KG1 (cell line): ENCODE results near the gene PLK2.

Experiments
- DNase-seq: peaks from one replicate; lab custom pipeline; 2025; lab: John Stamatoyannopoulos, UW

The PLK2 gene

DNA sequence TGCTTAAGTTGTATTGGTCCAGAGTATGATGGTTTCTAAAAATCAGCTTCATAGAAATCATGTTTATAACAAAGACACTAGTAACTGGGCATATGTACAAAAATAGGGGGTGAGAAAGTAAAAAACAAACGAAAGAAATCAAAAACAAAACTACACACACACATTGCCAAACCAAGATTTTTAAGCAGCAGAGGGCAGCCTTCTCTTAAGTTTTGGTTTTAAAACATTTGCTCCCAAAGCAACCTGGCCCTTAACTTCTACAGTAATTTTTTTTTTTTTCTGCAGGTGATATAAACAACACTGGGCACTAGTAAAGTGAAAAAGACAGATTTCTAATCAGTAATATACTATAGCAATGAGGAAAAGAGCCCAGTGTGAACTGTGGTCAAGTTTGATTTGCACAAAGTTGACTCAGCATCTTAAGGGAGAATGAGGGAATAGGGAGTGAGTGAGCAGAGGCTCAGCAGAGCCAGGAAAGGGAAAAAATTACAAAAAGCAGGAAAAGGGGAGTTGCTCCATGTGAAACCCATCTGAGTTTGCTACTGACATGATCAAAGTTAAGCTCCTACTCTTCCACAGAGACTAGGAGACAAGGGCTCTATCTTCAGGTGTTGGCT, 18.0 kb upstream of the PLK2 start:
- no peak for DNase-seq

GRCh38 chr5:58475404-58475803, 15.5 kb upstream of the PLK2 start:
- no peak for DNase-seq

- no peak for DNase-seq
These were observed 10.0 kb upstream of the PLK2 start for GRCh38 chr5:58469896-58470295.

- DNase-seq: no peak
These were observed 7.1 kb upstream of the PLK2 start for GRCh38 chr5:58466939-58467338.

DNA sequence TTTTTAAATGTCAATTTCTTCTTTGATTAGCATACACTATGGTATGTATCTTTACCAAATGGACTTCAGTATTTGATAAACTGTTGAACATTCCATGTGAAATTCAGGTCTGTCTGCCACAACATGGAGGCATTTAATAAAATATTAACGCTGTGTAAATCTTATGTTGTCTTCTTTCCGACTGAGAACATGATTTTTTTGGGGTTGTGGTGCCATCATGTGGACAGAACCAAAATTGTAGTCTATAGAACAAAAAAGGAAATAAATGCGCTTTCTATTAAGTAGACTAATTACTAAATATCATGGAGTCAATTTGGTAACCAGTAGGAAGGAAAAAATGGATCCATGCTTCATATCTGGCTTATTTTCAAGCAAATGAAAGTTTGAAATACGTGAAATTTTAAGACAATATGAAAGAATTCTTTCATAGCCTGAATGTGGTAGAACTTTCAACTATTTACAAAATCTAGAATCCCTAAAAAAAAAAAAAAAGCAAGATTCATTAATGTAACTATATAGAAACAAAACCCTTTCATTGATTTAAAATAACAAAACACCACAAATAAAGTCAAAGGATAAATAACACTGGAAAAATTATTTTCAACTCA, 2.8 kb upstream of the PLK2 start:
- DNase-seq: no peak

GRCh38 chr5:58462154-58462553, 2.3 kb upstream of the PLK2 start:
- DNase-seq: no peak

- peak; percentile 96 for DNase-seq
These were observed 923 bp upstream of the PLK2 start for GRCh38 chr5:58460732-58461286.

DNA sequence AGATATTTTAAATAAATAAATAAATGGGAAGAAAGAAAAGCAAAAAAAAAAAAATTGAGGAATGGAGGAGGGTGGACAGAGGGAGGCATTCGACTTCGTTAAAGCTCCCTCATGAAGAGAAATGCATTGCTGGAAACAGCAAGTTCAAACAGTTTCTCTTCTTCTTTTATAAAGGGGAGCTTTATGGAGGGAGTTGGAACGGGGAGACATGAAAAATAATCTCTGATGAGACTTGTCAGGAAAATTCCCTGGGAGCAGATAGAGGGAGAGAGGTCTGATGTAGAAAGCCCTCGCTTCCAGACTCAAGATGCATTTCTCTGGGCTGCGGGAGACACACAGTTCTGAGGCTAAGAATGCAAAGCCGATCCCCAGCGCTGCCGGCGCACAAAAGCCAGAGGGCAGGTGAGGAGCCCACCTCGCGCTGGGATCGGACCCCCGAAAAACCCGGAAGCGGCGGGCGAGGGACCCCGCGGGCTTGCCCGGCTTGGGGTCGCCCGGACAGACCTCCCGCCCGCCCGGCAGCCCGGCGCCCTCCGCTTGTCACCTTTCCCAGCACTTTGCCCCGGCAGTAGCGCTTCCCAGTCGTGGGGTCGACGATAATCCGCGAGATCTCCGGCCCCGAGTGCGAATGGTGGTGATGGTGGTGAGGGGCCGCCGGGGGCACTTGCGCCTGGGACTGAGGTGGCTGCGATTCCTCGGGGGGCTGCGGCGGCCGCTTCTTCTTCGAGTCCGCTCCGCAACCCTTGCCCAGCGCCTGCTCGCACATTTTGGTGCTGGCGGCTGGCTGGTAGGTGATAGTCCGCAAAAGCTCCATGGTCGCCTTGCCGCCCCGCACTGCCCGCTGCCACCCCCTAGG, 512 bp downstream of the PLK2 start:
- DNase-seq: peak; percentile 37

DNA sequence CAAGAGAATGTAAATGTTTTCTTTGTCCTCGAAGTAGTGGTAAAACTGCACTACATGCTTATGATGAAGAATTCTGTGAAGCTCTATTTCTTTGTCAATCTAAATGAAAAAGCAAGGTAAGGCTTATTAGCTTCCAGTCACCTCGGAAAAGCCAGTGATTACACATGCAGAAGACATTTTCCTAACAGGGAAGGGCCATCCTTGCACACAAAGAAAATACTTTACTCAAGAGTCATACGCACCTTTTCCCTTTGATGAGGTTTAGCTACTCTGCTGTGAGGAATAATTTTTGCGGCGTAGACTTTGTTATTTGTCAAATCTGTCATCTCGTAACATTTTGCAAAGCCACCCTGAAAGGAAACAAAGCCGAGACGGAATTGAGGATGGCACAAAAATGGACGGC, 1.1 kb downstream of the PLK2 start:
- no peak for DNase-seq

DNA sequence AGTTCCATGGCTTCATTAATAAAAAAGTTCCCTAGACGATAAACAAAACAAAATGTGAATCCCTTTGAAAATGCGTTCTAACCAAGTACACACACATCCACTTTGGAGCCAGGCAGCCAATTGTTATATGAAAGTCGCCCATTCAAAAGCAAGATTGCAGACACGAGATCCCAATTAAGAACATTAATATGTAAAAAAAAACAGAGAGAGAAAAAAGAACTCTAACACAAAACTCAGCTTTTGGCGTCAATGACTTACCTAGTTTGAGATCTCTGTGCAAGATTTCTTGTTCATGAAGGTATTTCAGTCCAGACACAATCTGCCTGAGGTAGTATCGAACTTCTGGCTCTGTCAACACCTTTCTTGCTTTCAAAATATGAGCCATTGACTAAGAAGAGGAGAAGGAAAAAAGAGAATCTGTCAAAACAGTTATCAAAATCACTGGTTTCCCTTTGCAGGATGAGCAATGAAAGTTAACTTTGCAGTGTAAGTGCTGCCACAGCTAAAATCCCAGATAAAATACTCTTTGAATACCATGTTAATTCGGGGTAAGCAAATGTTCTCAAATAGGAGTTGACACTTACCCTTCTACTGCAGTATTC, 1.6 kb downstream of the PLK2 start:
- DNase-seq: no peak

DNA sequence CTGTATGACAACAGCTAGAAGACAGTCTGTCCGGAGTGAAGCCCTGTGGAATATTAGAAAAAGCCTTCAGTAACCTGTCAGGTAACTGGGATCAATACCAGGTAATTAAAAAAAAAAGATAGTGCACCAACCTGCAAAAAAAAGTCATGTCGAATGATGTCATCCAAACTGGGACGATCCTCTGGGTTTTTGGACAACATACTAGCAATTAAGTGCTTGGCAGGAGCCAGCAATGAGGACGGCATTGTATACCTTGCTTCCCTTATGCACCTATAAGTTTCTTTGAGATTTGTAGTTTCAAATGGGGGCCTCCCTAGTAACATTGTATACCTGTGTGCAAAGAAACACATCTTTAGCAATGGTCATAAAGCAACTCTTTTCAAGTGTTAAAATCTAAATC, 2.8 kb downstream of the PLK2 start:
- DNase-seq: no peak

DNA sequence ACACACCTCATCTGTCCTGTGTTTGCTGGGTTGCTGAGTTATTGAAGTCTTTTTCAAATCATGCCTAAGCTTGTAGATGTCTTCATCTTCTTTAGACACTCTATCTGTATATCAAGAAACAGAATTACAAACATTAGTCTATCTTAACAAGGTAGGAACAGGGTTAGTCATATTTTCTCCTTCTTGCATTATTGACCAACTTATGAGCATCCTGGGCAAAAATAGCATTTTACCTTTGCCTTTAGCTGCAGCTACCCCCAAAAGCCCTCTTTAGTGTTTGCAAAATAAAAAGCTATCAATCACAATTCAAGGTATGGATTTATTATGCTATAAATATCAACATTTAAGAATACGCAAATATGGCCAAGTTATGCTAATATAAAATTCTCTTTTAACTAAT, 3.4 kb downstream of the PLK2 start:
- DNase-seq: no peak

GRCh38 chr5:58456026-58456425, 3.9 kb downstream of the PLK2 start:
- no peak for DNase-seq

DNA sequence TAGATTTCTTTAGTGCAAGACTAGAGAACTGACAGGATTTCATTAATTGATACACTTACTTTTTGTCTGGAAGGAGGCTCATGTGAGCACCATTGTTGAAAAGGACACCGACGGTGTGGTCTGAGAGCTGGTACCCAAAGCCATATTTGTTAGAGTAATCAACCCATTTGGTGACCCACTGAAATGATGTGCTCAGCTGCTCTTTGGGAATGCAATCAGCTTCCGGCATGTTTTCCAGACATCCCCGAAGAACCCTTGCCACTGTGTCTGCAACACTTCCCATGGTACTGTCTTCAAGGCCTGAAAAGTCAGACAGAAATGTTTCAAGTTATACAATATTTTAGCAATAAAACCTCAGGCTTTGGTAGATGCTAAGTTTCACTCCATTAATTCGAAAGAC, 4.4 kb downstream of the PLK2 start:
- no peak for DNase-seq

- no peak for DNase-seq
These were observed 4.8 kb downstream of the PLK2 start for GRCh38 chr5:58455066-58455465.

GRCh38 chr5:58454025-58454424, 5.9 kb downstream of the PLK2 start:
- no peak for DNase-seq

DNA sequence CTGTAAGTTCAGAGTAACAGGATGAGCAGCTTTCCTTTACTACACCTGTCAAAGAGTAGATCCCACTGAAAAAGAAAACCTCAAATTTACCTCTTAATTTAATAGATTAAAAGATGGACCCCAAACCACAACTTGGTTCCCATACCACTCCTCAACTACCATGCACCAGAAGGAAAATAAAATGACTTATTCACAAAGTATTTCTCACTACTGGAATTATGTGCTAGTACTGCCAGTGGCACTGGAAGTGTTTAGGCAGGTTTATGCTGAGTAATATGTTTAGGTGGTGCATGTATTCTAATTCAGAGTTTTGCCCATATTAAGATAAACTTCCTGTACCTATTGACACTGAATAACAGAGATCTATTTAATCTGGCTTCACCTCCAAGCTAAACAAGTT, 6.6 kb downstream of the PLK2 start:
- DNase-seq: no peak

DNA sequence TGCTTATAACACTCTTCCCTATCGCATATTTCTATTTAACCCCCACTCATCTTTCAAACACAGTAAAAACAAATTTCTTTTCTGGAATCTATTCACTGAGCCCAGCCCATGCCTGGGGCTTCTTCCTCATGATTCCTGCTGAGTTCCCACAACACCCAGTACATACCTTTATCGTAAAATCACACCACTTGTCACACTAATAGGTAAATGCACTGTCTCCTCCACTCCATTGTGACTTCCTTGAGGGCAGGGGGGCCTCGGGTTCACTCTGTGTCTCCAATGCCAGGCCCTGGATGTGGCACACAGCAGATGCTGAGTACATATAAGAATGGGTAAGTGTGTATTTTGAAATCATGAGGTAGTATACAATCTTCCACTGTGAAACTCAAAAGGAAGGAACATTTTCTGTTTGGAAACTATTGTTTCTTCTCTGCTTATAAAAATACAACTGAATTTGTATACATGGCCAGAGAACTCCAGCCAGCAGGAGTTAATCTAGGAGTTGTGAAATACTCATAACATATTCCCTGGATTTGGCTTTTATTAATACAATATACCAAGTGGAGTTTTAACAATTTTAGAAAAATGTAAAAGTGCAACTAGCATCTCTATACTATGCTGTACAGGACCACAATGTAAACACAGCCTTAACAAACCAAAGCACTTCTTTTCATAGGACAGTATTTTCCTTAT, 7.2 kb downstream of the PLK2 start:
- no peak for DNase-seq

DNA sequence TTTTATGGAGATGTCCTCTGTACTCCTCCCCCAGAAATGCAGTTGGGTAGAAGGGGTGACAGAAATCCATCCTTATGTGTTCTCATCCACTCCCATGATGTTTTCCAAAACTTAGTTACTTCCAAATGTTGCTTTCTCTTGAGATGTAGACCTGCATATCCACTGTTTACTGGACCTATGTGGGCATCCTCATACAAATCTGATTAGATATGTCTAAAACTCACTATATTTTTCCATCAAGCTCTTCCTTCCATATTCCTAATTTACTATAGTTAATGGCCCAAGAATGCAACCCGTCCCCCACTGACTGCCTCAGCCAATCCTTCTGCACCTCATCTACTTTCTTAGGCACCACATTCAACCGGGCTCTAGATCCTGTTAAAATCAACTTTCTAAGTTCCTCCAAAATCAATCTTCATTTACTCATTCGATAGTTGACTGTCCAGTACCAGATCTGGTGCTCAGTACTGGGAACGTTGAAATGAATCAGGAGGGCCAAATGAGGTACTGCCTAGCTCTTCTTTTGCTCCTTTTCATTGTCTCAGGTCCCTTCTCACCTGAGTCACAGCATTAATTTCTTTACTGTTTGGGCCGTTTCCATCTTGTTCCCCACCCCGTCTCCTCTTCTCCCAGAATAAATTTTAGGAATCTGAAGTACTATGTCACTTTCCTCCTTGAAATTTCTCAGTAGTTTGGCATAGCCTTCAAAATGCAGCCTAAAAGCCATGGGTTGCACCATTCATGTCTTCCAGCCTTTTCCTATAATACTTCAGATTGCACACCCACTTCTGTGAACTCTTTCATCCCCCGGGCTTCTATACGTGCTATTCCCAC, 7.9 kb downstream of the PLK2 start:
- DNase-seq: no peak

DNA sequence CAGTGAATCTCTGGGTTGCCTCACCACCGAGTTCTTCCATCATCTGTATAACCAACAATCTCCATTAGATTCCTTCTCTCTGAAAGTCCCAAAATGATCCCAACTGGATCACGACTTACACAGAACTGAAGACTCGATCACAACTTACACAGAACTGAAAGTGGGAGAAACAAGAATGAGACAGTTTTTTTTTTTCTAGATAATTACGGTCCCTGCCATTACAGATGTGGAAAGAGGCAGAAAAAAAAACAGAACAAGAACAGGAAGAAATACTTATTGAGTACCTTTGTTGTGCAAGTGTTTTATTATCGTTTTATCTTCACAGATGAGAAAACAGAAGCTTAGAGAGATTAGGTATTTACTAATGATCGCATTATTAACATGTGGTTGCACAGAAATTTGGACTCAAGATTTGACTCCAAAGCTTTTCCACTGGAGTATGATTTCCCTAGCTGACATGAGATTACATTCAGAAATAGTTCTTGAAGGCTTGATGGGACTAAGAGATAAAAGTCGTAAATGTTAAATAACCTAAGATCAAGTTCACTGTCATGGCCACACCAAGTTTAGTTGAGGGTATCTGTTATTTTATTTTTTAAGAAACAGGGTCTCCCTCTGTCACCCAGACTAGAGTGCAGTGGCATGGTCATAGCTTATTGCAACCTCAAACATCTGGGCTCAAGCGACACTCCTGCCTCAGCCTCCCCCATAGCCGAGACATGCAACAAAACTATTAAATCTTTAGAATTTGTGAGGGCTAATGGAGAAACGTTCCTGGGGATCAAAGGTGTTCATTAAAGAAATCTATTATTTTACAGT, 8.9 kb downstream of the PLK2 start:
- no peak for DNase-seq
